T-cell (primary cell): ENCODE results near the gene VPS8. TPM values are rescaled to one million over a fixed set of nuclear protein-coding genes. Genes with fewer than 3 reads are reported as not detected.
A peak's percentile ranks its signal among the peaks of the same experiment; 100 is the strongest.

Experiments used
- ATAC-seq, 4 experiments: fragments of 200-7000 bp in 3 of 4; fragments of 150-1000 bp in 1 of 4; cut with Tn5 transposase; replicated peaks in 1 of 4; 1 replicate in 3 of 4; 2 replicates in 1 of 4; pipeline ENCODE4 v1.10.0; 2021; ENCODE audit warnings: moderate library complexity in 3 of 4, mild to moderate bottlenecking in 2 of 4, moderate number of reproducible peaks in 1 of 4
- CTCF ChIA-PET, 2 donors: fragments of 300-600 bp; sonication (Branson Sonifier 250); formaldehyde crosslinking; loops; one replicate each; lab custom pipeline; 2022; ENCODE audit warnings: antibody characterized with exemption in 2 of 2; lab: Charles Lee
- POLR2A ChIA-PET, 2 donors: fragments of 300-600 bp; sonication (Branson Sonifier 250); formaldehyde crosslinking; loops; one replicate each; lab custom pipeline; 2022; ENCODE audit warnings: antibody characterized with exemption in 2 of 2; lab: Charles Lee
- DNase-seq, 35 experiments: peaks; one replicate each; pipeline versions ENCODE4 v3.0.0 to v3.0.0-alpha.2; 2013 to 2023
- H3K27ac ChIP-seq: one replicate; pipeline ENCODE4 v1.5.1; 2013; ENCODE audit warnings: low read length
- H3K27me3 ChIP-seq, 2 experiments: replicated peaks in 1 of 2; 1 replicate in 1 of 2; 2 replicates in 1 of 2; pipeline versions ENCODE4 v1.6.1 to v1.7.0; 2013; ENCODE audit warnings: low read length in 1 of 2, mixed read lengths in 1 of 2; ENCODE audit not compliant: control insufficient read depth in 2 of 2, insufficient read depth in 2 of 2; ENCODE audit errors: extremely low read depth in 1 of 2
- H3K36me3 ChIP-seq, 2 donors: 1 replicate in 1 of 2; 2 replicates in 1 of 2; pipeline versions ENCODE4 v1.6.1 to v1.7.0; 2013; ENCODE audit warnings: low read length in 1 of 2; ENCODE audit not compliant: control insufficient read depth in 2 of 2, insufficient read depth in 1 of 2; ENCODE audit errors: extremely low read depth in 1 of 2
- H3K4me1 ChIP-seq, 2 experiments: 1 replicate in 1 of 2; 2 replicates in 1 of 2; pipeline versions ENCODE4 v1.6.1 to v1.7.0; 2013; ENCODE audit warnings: low read length in 2 of 2, mixed read lengths in 1 of 2; ENCODE audit not compliant: insufficient read depth in 2 of 2, control insufficient read depth in 1 of 2; ENCODE audit errors: extremely low read depth in 1 of 2
- H3K4me3 ChIP-seq, 2 donors: 1 replicate in 1 of 2; 2 replicates in 1 of 2; pipeline versions ENCODE4 v1.5.1 to v1.7.0; 2013; ENCODE audit warnings: mild to moderate bottlenecking in 2 of 2, low read length in 1 of 2, moderate library complexity in 1 of 2; ENCODE audit not compliant: control insufficient read depth in 1 of 2; ENCODE audit errors: extremely low read depth in 1 of 2
- H3K9me3 ChIP-seq: 2 replicates; pipeline ENCODE4 v1.7.0; 2013
- H3K27ac Mint-ChIP-seq, 2 donors: one replicate each; pipeline ENCODE4 v1.8.0; 2020 to 2021; ENCODE audit warnings: mild to moderate bottlenecking in 2 of 2, mixed read lengths in 2 of 2
- H3K27me3 Mint-ChIP-seq, 2 donors: one replicate each; pipeline ENCODE4 v1.8.0; 2021 to 2022; ENCODE audit warnings: mixed read lengths in 2 of 2
- H3K36me3 Mint-ChIP-seq: one replicate; pipeline ENCODE4 v1.8.0; 2021; ENCODE audit warnings: mixed read lengths
- H3K4me1 Mint-ChIP-seq, 3 donors: one replicate each; pipeline ENCODE4 v1.8.0; 2020 to 2022; ENCODE audit warnings: mixed read lengths in 3 of 3, mild to moderate bottlenecking in 1 of 3
- H3K4me3 Mint-ChIP-seq, 3 donors: one replicate each; pipeline ENCODE4 v1.8.0; 2020 to 2022; ENCODE audit warnings: mild to moderate bottlenecking in 3 of 3, mixed read lengths in 3 of 3, moderate library complexity in 3 of 3
- H3K9me3 Mint-ChIP-seq, 3 donors: one replicate each; pipeline ENCODE4 v1.8.0; 2020 to 2022; ENCODE audit warnings: mixed read lengths in 3 of 3
- WGBS: methylation state at CpG from one replicate; pipeline ENCODE4 v1.1.5; 2013; ENCODE audit warnings: missing lambda C conversion rate; ENCODE audit not compliant: insufficient coverage; 5-methylcytosine and 5-hydroxymethylcytosine counted together
- total RNA-seq, 35 experiments: library from RNA in 6 of 35; stranded (reverse) in 6 of 35; fragments of 120-200 nt in 1 of 35; gene quantifications; one replicate each; pipeline versions ENCODE4 v1.2.1 to v1.2.4 and lab custom pipeline; 2013 to 2026

The VPS8 gene
- total RNA-seq, 5 donors from 2014 or later (not counting 1 experiment from before 2014, with no cell fraction given) = 59.2 to 95.6 (median 71.0) TPM

DNA sequence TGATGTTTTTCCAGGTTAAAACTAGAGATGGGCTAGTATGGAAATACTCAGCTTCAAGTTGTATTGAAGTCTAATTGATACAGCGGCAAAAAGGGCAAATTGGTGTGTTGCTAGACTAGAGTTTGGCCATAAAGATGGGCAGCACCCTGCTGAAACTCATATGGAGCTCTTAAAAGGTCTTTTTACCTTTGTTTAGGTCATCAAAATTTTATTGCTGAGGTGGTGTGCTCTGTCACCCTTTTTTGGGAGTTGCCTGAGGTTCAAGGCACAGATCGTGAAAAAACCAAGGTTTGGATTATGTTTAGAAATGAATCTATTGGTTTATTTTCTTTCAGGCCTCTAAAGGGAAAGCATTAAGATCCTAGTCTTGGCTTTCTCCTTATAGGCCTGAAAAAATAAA lies 38.2 kb downstream of the VPS8 start:
- WGBS = 100% methylated on average over 1 of the region's 2 CpGs
- Mint-ChIP-seq H3K9me3 (no peaks in the 10 kb centered on the region), H3K4me3 (no peak overlapping the region), H3K4me1 (no peaks in the 10 kb centered on the region), H3K27ac (no peak overlapping the region), H3K27me3 (no peaks in the 10 kb centered on the region), H3K36me3 (peaks cover 62% of the 10 kb centered on the region)
- DNase-seq (no peak), ATAC-seq (no peak)
- H3K27ac ChIP-seq = no peak overlapping the region
- H3K4me3 ChIP-seq = no peak overlapping the region
- H3K27me3 ChIP-seq = no peaks in the 10 kb centered on the region
- no peaks in the 10 kb centered on the region for H3K9me3 ChIP-seq
- CTCF ChIA-PET = interaction anchor here in 1 of 2 donors (0.7 kb wide), 1 partner anchor 107 kb away, joined by 3 read pairs; no protein-coding TSS in a partner anchor
- H3K4me1 ChIP-seq = no peaks in the 10 kb centered on the region
- POLR2A ChIA-PET = interaction anchor here in 1 of 2 donors (0.7 kb wide), 1 partner anchor 51 kb away, joined by 6 read pairs; no protein-coding TSS in a partner anchor
- peaks cover 7 to 44% of the 10 kb centered on the region in 2 donors for H3K36me3 ChIP-seq

DNA sequence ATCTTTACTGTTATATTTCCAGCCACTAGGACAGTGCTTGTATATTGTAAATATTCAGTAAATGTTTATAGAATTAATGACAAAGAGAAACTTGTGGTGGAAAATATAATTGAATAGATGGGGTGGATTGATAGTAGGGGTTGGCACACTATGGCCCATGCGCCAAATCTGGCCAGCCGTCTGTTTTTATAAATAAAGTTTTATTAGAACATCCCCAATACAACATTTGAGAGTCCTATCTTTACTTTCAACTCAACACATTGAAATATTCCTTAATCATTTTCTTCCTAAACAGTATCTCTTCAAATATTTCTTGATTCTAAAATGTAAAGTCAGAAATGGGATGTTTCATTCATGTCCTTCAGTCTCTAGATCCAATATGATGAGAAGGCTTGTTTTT lies 45.1 kb downstream of the VPS8 start:
- Histone ChIP-seq H3K27me3 (no peaks in the 10 kb centered on the region), H3K36me3 (peaks cover 9 to 68% of the 10 kb centered on the region in 2 donors), H3K4me1 (no peaks in the 10 kb centered on the region), H3K9me3 (no peaks in the 10 kb centered on the region), H3K27ac (no peak overlapping the region), H3K4me3 (no peak overlapping the region)
- POLR2A ChIA-PET = no interaction called here
- DNase-seq (no peak), ATAC-seq (no peak)
- no CpG with 5 or more reads among the region's 2 CpGs for WGBS
- Mint-ChIP-seq H3K4me3 (no peak overlapping the region), H3K27me3 (no peaks in the 10 kb centered on the region), H3K27ac (no peak overlapping the region), H3K36me3 (peaks cover 75% of the 10 kb centered on the region), H3K4me1 (no peaks in the 10 kb centered on the region), H3K9me3 (no peaks in the 10 kb centered on the region)
- CTCF ChIA-PET = no interaction called here

DNA sequence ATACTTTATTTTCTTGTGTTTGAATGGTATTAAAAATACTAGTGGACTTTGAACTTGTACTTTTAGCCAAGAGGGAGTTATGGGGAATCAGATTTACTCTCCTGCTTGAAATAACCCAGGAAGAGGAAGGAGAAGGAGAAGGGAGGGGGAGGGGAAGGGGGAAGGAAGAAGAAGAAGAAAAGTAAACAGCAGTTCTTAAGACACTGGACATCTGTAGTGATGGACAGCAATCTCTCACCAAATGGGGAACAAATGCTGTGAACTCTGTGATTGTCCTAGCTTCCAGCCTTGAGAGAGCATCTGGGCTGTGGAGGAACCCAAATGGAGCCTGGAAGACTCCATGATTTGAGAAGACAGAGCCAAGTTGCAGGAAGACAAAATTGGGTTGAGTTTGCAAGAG lies 52.0 kb downstream of the VPS8 start:
- Mint-ChIP-seq H3K9me3 (no peaks in the 10 kb centered on the region), H3K4me1 (no peaks in the 10 kb centered on the region), H3K27me3 (no peaks in the 10 kb centered on the region), H3K4me3 (no peak overlapping the region), H3K36me3 (peaks cover 62% of the 10 kb centered on the region), H3K27ac (no peak overlapping the region)
- H3K9me3 ChIP-seq = no peaks in the 10 kb centered on the region
- ChIA-PET POLR2A (no interaction called here), CTCF (no interaction called here)
- no peak for ATAC-seq
- H3K27me3 ChIP-seq = no peaks in the 10 kb centered on the region
- no peak overlapping the region for H3K4me3 ChIP-seq
- no peaks in the 10 kb centered on the region for H3K4me1 ChIP-seq
- peaks cover 6 to 59% of the 10 kb centered on the region in 2 donors for H3K36me3 ChIP-seq
- H3K27ac ChIP-seq = no peak overlapping the region
- DNase-seq = no peak

DNA sequence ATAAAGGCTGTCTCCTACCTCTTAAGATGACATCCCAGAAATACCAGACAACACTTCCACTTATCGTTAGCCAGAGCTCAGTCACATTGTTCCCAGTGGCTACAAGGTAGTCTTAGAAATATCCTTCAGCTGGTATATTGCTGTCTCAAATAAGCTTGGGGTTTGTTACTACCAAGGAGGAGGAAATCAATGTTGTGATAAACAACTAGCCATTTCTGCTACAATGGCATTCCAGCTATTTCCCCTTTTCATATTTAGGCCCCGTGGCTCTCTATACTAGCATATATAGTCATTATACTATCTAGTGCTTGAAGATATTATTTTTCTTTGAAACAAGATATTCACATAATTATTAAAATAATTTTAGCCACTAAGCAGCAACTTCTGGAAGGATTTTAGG lies 56.5 kb downstream of the VPS8 start:
- ChIA-PET CTCF (no interaction called here), POLR2A (no interaction called here)
- ATAC-seq (no peak), DNase-seq (no peak)
- no peaks in the 10 kb centered on the region for H3K9me3 Mint-ChIP-seq
- no peaks in the 10 kb centered on the region for H3K9me3 ChIP-seq
- H3K27me3 Mint-ChIP-seq = no peaks in the 10 kb centered on the region
- H3K4me1 ChIP-seq = no peaks in the 10 kb centered on the region
- no peak overlapping the region for H3K4me3 ChIP-seq
- no peak overlapping the region for H3K27ac Mint-ChIP-seq
- WGBS = no CpG with 5 or more reads among the region's 2 CpGs
- H3K4me3 Mint-ChIP-seq = no peak overlapping the region
- H3K4me1 Mint-ChIP-seq = peaks cover 0 to 4% (median 2%) of the 10 kb centered on the region in 3 donors
- peaks cover 9 to 49% of the 10 kb centered on the region in 2 donors for H3K36me3 ChIP-seq
- no peaks in the 10 kb centered on the region for H3K27me3 ChIP-seq
- H3K27ac ChIP-seq = no peak overlapping the region
- peaks cover 64% of the 10 kb centered on the region for H3K36me3 Mint-ChIP-seq

DNA sequence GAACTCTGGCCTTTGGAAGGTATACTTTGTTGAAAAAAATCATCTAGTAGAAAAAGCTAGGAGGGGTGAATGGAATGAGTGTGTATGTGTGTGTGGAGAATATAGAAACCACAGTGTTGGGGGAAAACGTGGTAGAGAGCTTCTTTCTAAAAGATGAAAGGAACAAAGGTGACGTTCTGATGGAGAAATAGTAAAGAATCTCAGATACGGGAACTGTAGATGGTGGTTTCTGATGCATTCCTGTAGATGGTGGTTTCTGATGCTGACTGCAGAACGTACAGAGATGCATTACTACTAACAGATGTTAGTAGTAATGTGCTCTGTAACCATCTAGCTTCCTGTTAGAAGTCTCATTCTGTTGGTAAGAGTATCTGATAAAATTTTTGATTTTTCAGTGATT lies 60.2 kb downstream of the VPS8 start:
- no peaks in the 10 kb centered on the region for H3K27me3 ChIP-seq
- CTCF ChIA-PET = interaction anchor here in 1 of 2 donors (0.8 kb wide), 1 partner anchor 12 kb away, joined by 3 read pairs; no protein-coding TSS in a partner anchor
- no peak overlapping the region for H3K4me3 ChIP-seq
- peaks cover 3 to 44% of the 10 kb centered on the region in 2 donors for H3K36me3 ChIP-seq
- peaks cover 0 to 4% (median 2%) of the 10 kb centered on the region in 3 donors for H3K4me1 Mint-ChIP-seq
- H3K27ac ChIP-seq = no peak overlapping the region
- H3K9me3 ChIP-seq = no peaks in the 10 kb centered on the region
- 6% methylated on average over 3 of the region's 4 CpGs for WGBS
- POLR2A ChIA-PET = no interaction called here
- peaks cover 54% of the 10 kb centered on the region for H3K36me3 Mint-ChIP-seq
- no peaks in the 10 kb centered on the region for H3K4me1 ChIP-seq
- peak overlapping the region; percentile 23 to 53 for H3K27ac Mint-ChIP-seq
- H3K9me3 Mint-ChIP-seq = no peaks in the 10 kb centered on the region
- no peak for DNase-seq
- ATAC-seq = no peak
- H3K27me3 Mint-ChIP-seq = no peaks in the 10 kb centered on the region
- no peak overlapping the region for H3K4me3 Mint-ChIP-seq

DNA sequence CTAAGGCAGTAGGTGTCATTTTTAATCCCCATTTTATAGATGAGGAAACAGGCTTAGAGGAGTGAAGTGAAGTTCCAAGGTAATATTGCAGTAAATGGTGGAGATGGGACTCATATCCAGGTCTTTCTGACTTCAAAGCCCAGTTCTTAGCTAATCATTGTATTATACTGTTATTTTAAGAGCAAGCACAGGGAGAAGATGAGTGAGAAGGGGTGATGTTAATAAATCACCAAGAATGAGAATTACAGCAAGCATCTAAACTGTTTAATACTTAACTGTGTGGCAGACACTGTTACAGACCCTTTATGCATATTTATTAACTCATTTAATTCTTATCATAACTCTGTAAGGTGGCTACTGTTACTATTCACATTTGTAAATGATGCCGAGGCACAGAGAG lies 61.2 kb downstream of the VPS8 start:
- CTCF ChIA-PET = no interaction called here
- peaks cover 51% of the 10 kb centered on the region for H3K36me3 Mint-ChIP-seq
- no peaks in the 10 kb centered on the region for H3K27me3 ChIP-seq
- H3K9me3 Mint-ChIP-seq = no peaks in the 10 kb centered on the region
- ATAC-seq (no peak), DNase-seq (no peak)
- H3K4me3 ChIP-seq = no peak overlapping the region
- H3K36me3 ChIP-seq = peaks cover 3 to 40% of the 10 kb centered on the region in 2 donors
- no peak overlapping the region for H3K27ac Mint-ChIP-seq
- H3K27me3 Mint-ChIP-seq = no peaks in the 10 kb centered on the region
- H3K4me1 Mint-ChIP-seq = peaks cover 0 to 4% (median 2%) of the 10 kb centered on the region in 3 donors
- H3K4me3 Mint-ChIP-seq = no peak overlapping the region
- H3K9me3 ChIP-seq = no peaks in the 10 kb centered on the region
- H3K27ac ChIP-seq = no peak overlapping the region
- no peaks in the 10 kb centered on the region for H3K4me1 ChIP-seq
- WGBS = no CpG with 5 or more reads among the region's 1 CpG
- POLR2A ChIA-PET = no interaction called here
